ENCODE results near the gene TPBGL.

Gene TPBGL

GRCh38 chr11:75212411-75212810, 28.2 kb upstream of the TPBGL start:
- no peak for DNase-seq (ENCODE audit: low read depth)

GRCh38 chr11:75214411-75214821, 26.2 kb upstream of the TPBGL start:
- DNase-seq (ENCODE audit: low read depth): peak; percentile 55

GRCh38 chr11:75214843-75215242, 25.7 kb upstream of the TPBGL start:
- DNase-seq (ENCODE audit: low read depth): no peak

GRCh38 chr11:75219869-75220268, 20.7 kb upstream of the TPBGL start:
- no peak for DNase-seq (ENCODE audit: low read depth)

- DNase-seq (ENCODE audit: low read depth): no peak
Measured at GRCh38 chr11:75223954-75224643, 16.5 kb upstream of the TPBGL start.

- no peak for DNase-seq (ENCODE audit: low read depth)
Measured at GRCh38 chr11:75225794-75226193, 14.8 kb upstream of the TPBGL start.

- DNase-seq (ENCODE audit: low read depth): no peak
Measured at GRCh38 chr11:75229466-75229865, 11.1 kb upstream of the TPBGL start.

GRCh38 chr11:75230621-75231020, 10.0 kb upstream of the TPBGL start:
- DNase-seq (ENCODE audit: low read depth): no peak

- no peak for DNase-seq (ENCODE audit: low read depth)
Measured at GRCh38 chr11:75233754-75234172, 6.8 kb upstream of the TPBGL start.

GRCh38 chr11:75236062-75236461, 4.5 kb upstream of the TPBGL start:
- no peak for DNase-seq (ENCODE audit: low read depth)

- DNase-seq (ENCODE audit: low read depth): no peak
Measured at GRCh38 chr11:75237050-75237449, 3.5 kb upstream of the TPBGL start.

- DNase-seq (ENCODE audit: low read depth): no peak
Measured at GRCh38 chr11:75238595-75239440, 1.8 kb upstream of the TPBGL start.

- DNase-seq (ENCODE audit: low read depth): no peak
Measured at GRCh38 chr11:75239531-75240290, 863 bp upstream of the TPBGL start.

- peak; percentile 83 for DNase-seq (ENCODE audit: low read depth)
Measured at GRCh38 chr11:75241036-75241905, 697 bp downstream of the TPBGL start.

- no peak for DNase-seq (ENCODE audit: low read depth)
Measured at GRCh38 chr11:75241906-75242644, 1.5 kb downstream of the TPBGL start.

- no peak for DNase-seq (ENCODE audit: low read depth)
Measured at GRCh38 chr11:75242722-75243600, 2.4 kb downstream of the TPBGL start.

GRCh38 chr11:75244052-75244814, 3.7 kb downstream of the TPBGL start:
- no peak for DNase-seq (ENCODE audit: low read depth)

- no peak for DNase-seq (ENCODE audit: low read depth)
Measured at GRCh38 chr11:75245356-75246005, 4.9 kb downstream of the TPBGL start.
